Measurements from ENCODE around the gene CFAP300.

GRCh38 chr11:102001657-102002338, 45.4 kb upstream of the CFAP300 start:
- TF ChIP-seq POLR2A (IDR thresholded peaks at IDR 0.05) = no peak
- no peak for TF ChIP-seq CTCF (IDR thresholded peaks at IDR 0.05)
